ENCODE results near the gene CGRRF1.

CGRRF1 gene

DNA sequence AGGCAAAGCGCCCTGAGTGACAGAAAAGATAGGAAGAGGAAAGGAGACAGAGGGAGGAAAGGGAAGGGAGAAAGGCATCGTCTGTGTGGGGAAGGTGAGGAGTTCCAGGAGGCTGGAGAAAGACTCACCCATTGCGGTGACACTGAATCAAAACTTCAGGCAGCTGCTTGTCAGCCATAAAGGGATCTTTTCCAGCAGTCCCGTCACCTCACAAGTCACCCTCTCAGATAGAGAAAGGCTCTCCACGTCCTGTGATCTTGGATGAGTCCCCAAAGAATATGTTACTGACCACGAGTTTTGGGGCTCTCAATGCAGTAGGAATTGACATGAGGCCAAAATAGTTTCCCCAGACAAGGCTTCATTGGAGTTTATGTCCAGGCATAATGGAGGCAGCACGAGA lies 11.1 kb upstream of the CGRRF1 start:
- DNase-seq (ENCODE audit: low read depth): no peak
- TF ChIP-seq CTCF (IDR thresholded peaks at IDR 0.05; ENCODE audit: insufficient read depth, low read depth, low read length, missing control alignments): no peak
- H3K4me3 ChIP-seq (ENCODE audit: low read length): no peak overlapping the region

GRCh38 chr14:54500744-54501143 lies 9.0 kb upstream of the CGRRF1 start:
- DNase-seq (ENCODE audit: low read depth): no peak
- TF ChIP-seq CTCF (IDR thresholded peaks at IDR 0.05; ENCODE audit: insufficient read depth, low read depth, low read length, missing control alignments): no peak
- H3K4me3 ChIP-seq (ENCODE audit: low read length): no peak overlapping the region

- no peak overlapping the region for H3K4me3 ChIP-seq (ENCODE audit: low read length)
- no peak for TF ChIP-seq CTCF (IDR thresholded peaks at IDR 0.05; ENCODE audit: insufficient read depth, low read depth, low read length, missing control alignments)
- DNase-seq (ENCODE audit: low read depth): no peak
Observed at GRCh38 chr14:54501480-54501879, 8.2 kb upstream of the CGRRF1 start.

- H3K4me3 ChIP-seq (ENCODE audit: low read length): no peak overlapping the region
- no peak for DNase-seq (ENCODE audit: low read depth)
- no peak for TF ChIP-seq CTCF (IDR thresholded peaks at IDR 0.05; ENCODE audit: insufficient read depth, low read depth, low read length, missing control alignments)
Observed at GRCh38 chr14:54502602-54503001, 7.1 kb upstream of the CGRRF1 start.

DNA sequence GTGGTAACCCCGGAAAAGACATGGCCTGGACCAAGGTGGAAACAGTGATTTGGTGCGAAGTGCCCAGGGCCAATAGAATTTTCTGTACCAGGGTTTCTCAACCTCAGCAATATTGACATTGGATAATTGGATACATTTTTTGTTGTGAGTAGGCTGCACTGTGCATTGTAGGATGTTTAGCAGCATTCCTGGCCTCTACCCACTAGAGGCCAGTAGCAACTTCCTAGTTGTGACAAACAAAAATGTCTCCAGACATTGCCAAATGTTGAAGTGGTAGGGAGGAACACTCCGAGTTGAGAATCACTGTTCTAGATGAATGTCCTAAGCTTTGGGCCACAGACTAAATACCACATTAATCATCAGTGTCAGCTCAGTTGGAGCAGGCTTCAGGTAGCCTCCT lies 6.2 kb upstream of the CGRRF1 start:
- peak; percentile 55 for DNase-seq (ENCODE audit: low read depth)
- no peak overlapping the region for H3K4me3 ChIP-seq (ENCODE audit: low read length)
- peak; percentile 62 for TF ChIP-seq CTCF (IDR thresholded peaks at IDR 0.05; ENCODE audit: insufficient read depth, low read depth, low read length, missing control alignments)

GRCh38 chr14:54512393-54512792 lies 2.7 kb downstream of the CGRRF1 start:
- no peak for DNase-seq (ENCODE audit: low read depth)
- no peak overlapping the region for H3K4me3 ChIP-seq (ENCODE audit: low read length)
- no peak for TF ChIP-seq CTCF (IDR thresholded peaks at IDR 0.05; ENCODE audit: insufficient read depth, low read depth, low read length, missing control alignments)

GRCh38 chr14:54515670-54516069 lies 6.0 kb downstream of the CGRRF1 start:
- no peak for TF ChIP-seq CTCF (IDR thresholded peaks at IDR 0.05; ENCODE audit: insufficient read depth, low read depth, low read length, missing control alignments)
- H3K4me3 ChIP-seq (ENCODE audit: low read length): no peak overlapping the region
- DNase-seq (ENCODE audit: low read depth): no peak
